Lower leg skin (tissue), 3 donors: Measurements from ENCODE around the gene COG2.

Experiments
- CTCF ChIP-seq, 3 donors: fragments of 450-650 bp; IDR thresholded peaks; one replicate each; pipeline ENCODE4 v1.5.1; 2016; ENCODE audit warnings: antibody characterized with exemption in 3 of 3, mild to moderate bottlenecking in 3 of 3, moderate library complexity in 2 of 3
- POLR2A ChIP-seq, 2 donors: fragments of 450-650 bp; IDR thresholded peaks; one replicate each; pipeline ENCODE4 v1.6.1; 2016 to 2017; ENCODE audit warnings: antibody characterized with exemption in 2 of 2, mild to moderate bottlenecking in 1 of 2, moderate library complexity in 1 of 2

DNA sequence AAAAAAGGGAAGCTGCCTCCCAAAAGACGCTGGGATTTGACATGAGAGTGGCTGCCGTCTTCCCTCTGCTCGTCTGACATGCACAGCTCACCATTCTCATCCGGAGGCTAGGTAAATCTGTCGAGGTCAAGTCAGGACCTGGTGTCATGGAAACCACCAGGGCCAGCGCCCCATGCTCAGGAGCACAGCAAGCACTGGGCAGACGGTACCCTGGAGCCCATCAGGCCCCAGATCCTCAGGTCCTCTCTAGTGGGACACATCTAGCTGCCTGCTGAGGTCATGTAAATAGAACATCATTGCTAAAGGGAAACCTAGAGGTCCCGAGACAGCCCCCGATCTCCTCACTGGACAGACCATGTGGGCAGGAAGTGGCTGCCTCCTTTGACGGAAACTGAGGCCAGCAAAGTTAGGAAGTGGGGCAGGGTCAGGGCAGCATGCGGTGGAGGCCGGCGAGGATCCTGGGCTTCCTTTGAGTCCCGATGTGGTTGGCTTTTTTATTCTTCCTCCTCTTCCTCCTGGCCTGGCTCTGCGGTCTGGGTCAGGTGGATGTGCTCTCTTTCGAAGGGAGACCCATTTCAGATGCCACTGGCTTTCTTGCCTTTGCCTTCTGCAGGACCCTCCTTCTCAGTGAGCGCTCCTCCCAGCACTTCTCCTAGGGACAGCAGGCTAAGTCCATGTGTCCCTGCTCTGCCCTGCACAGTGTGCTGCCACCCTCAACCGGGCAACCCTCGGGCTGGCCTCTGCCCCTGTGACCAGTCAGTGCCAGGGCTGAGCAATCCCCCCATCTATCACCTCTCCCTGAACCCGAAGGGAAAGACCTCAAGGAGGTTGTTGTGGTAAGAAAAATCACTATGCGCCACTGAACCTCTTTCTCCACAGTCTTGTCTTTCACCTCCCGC is 65.7 kb downstream of the COG2 start:
- no peak for TF ChIP-seq CTCF (IDR thresholded peaks at IDR 0.05)
- no peak for TF ChIP-seq POLR2A (IDR thresholded peaks at IDR 0.05)
